Lower leg skin (tissue), 3 donors: Measurements from ENCODE around the gene ART3.

Experiments
- POLR2A ChIP-seq, 2 donors: fragments of 450-650 bp; IDR thresholded peaks; one replicate each; pipeline ENCODE4 v1.6.1; 2016 to 2017; ENCODE audit warnings: antibody characterized with exemption in 2 of 2, mild to moderate bottlenecking in 1 of 2, moderate library complexity in 1 of 2
- TF ChIP-seq, protein P1 (sequence below), 3 donors: fragments of 450-650 bp; IDR thresholded peaks; one replicate each; pipeline ENCODE4 v1.5.1; 2016; ENCODE audit warnings: antibody characterized with exemption in 3 of 3, mild to moderate bottlenecking in 3 of 3, moderate library complexity in 2 of 3

GRCh38 chr4:76058888-76059426 is 15.6 kb upstream of the ART3 start:
- TF ChIP-seq, protein P1, sequence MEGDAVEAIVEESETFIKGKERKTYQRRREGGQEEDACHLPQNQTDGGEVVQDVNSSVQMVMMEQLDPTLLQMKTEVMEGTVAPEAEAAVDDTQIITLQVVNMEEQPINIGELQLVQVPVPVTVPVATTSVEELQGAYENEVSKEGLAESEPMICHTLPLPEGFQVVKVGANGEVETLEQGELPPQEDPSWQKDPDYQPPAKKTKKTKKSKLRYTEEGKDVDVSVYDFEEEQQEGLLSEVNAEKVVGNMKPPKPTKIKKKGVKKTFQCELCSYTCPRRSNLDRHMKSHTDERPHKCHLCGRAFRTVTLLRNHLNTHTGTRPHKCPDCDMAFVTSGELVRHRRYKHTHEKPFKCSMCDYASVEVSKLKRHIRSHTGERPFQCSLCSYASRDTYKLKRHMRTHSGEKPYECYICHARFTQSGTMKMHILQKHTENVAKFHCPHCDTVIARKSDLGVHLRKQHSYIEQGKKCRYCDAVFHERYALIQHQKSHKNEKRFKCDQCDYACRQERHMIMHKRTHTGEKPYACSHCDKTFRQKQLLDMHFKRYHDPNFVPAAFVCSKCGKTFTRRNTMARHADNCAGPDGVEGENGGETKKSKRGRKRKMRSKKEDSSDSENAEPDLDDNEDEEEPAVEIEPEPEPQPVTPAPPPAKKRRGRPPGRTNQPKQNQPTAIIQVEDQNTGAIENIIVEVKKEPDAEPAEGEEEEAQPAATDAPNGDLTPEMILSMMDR (IDR thresholded peaks at IDR 0.05): no peak
- TF ChIP-seq POLR2A (IDR thresholded peaks at IDR 0.05): no peak
